GM18499 (cell line): ENCODE measurements around the gene GUCD1.
"Not testable (repeated sequence)": the region's sequence is repeated elsewhere in the genome, so short reads cannot be mapped to it uniquely, and the experiment has no call there.

Experiments used
- ATAC-seq: cut with Tn5 transposase; IDR thresholded peaks from one replicate; pipeline ENCODE4 v1.9.1; 2021; ENCODE audit warnings: moderate number of reproducible peaks; ENCODE audit not compliant: insufficient read depth, unreplicated experiment

The GUCD1 gene

GRCh38 chr22:24554313-24555164 is at the start of gene GUCD1:
Gene GUCD1, minus strand, starts transcription at chr22:24555138. Its CDS starts 147 bp downstream, at chr22:24554991.
- ATAC-seq, result peak; percentile 8

GRCh38 chr22:24603770-24604629 is 49.1 kb upstream of the GUCD1 start:
- ATAC-seq, result not testable (repeated sequence)

- ATAC-seq, result not testable (repeated sequence)
These were observed 48.2 kb upstream of the GUCD1 start, which contains the start of gene GGT1 for GRCh38 chr22:24602847-24603769. Gene GGT1, plus strand, starts transcription at chr22:24603193. Its CDS starts 7,889 bp downstream, at chr22:24611082.

- not testable (repeated sequence) for ATAC-seq
These were observed 47.3 kb upstream of the GUCD1 start for GRCh38 chr22:24602105-24602749.

GRCh38 chr22:24601217-24602104 is 46.5 kb upstream of the GUCD1 start:
- no peak for ATAC-seq

- not testable (repeated sequence) for ATAC-seq
These were observed 45.2 kb upstream of the GUCD1 start for GRCh38 chr22:24599958-24600715.

GRCh38 chr22:24599514-24599913 is 44.6 kb upstream of the GUCD1 start:
- no peak for ATAC-seq

- ATAC-seq, result not testable (repeated sequence)
These were observed 42.1 kb upstream of the GUCD1 start for GRCh38 chr22:24597076-24597475.

GRCh38 chr22:24595863-24596262 is 40.9 kb upstream of the GUCD1 start:
- no peak for ATAC-seq

- no peak for ATAC-seq
These were observed 40.3 kb upstream of the GUCD1 start for GRCh38 chr22:24595228-24595627.

- ATAC-seq, result no peak
These were observed 39.7 kb upstream of the GUCD1 start for GRCh38 chr22:24594569-24595120.

GRCh38 chr22:24593836-24594568 is 39.1 kb upstream of the GUCD1 start:
- ATAC-seq, result no peak

GRCh38 chr22:24593559-24593835 is 38.6 kb upstream of the GUCD1 start:
- ATAC-seq, result not testable (repeated sequence)

- no peak for ATAC-seq
These were observed 38.1 kb upstream of the GUCD1 start, which contains the start of gene LRRC75B for GRCh38 chr22:24592851-24593558. Gene LRRC75B, minus strand, starts transcription at chr22:24593073. Its CDS starts 34 bp downstream, at chr22:24593039.

- ATAC-seq, result no peak
These were observed 37.3 kb upstream of the GUCD1 start for GRCh38 chr22:24592058-24592850.
